ENCODE data around the gene TSEN2.

Gene TSEN2

GRCh38 chr3:12553921-12554391 is 69.7 kb downstream of the TSEN2 start:
- peak; percentile 48 for DNase-seq (ENCODE audit: low read depth)

GRCh38 chr3:12556314-12556689 is 72.0 kb downstream of the TSEN2 start:
- DNase-seq (ENCODE audit: low read depth) = no peak

GRCh38 chr3:12556690-12557472 is 72.6 kb downstream of the TSEN2 start, which contains the start of gene MKRN2:
MKRN2 (plus strand) TSS chr3:12557087; CDS start chr3:12557151, 64 bp downstream.
- DNase-seq (ENCODE audit: low read depth) = peak; percentile 85

- DNase-seq (ENCODE audit: low read depth) = peak; percentile 52
Observed at GRCh38 chr3:12557473-12558100, 73.3 kb downstream of the TSEN2 start.

- DNase-seq (ENCODE audit: low read depth) = peak; percentile 29
Observed at GRCh38 chr3:12558706-12559105, 74.4 kb downstream of the TSEN2 start.

- DNase-seq (ENCODE audit: low read depth) = no peak
Observed at GRCh38 chr3:12559520-12559919, 75.2 kb downstream of the TSEN2 start.

GRCh38 chr3:12560505-12561190 is 76.4 kb downstream of the TSEN2 start:
- DNase-seq (ENCODE audit: low read depth) = no peak

- no peak for DNase-seq (ENCODE audit: low read depth)
Observed at GRCh38 chr3:12561397-12561796, 77.1 kb downstream of the TSEN2 start.

GRCh38 chr3:12562451-12562850 is 78.2 kb downstream of the TSEN2 start:
- no peak for DNase-seq (ENCODE audit: low read depth)

- DNase-seq (ENCODE audit: low read depth) = no peak
Observed at GRCh38 chr3:12566976-12567375, 82.7 kb downstream of the TSEN2 start.

- DNase-seq (ENCODE audit: low read depth) = no peak
Observed at GRCh38 chr3:12568747-12569146, 84.5 kb downstream of the TSEN2 start.

GRCh38 chr3:12569836-12570235 is 85.6 kb downstream of the TSEN2 start:
- no peak for DNase-seq (ENCODE audit: low read depth)

- no peak for DNase-seq (ENCODE audit: low read depth)
Observed at GRCh38 chr3:12571986-12572385, 87.7 kb downstream of the TSEN2 start.

GRCh38 chr3:12574131-12574530 is 89.9 kb downstream of the TSEN2 start:
- DNase-seq (ENCODE audit: low read depth) = peak; percentile 26

- no peak for DNase-seq (ENCODE audit: low read depth)
Observed at GRCh38 chr3:12574661-12575060, 90.4 kb downstream of the TSEN2 start.

GRCh38 chr3:12577379-12577778 is 93.1 kb downstream of the TSEN2 start:
- no peak for DNase-seq (ENCODE audit: low read depth)

GRCh38 chr3:12578742-12579141 is 94.5 kb downstream of the TSEN2 start:
- DNase-seq (ENCODE audit: low read depth) = no peak

- DNase-seq (ENCODE audit: low read depth) = no peak
Observed at GRCh38 chr3:12579456-12579855, 95.2 kb downstream of the TSEN2 start.

- DNase-seq (ENCODE audit: low read depth) = peak; percentile 57
Observed at GRCh38 chr3:12579905-12580304, 95.6 kb downstream of the TSEN2 start.

GRCh38 chr3:12582730-12583129 is 98.5 kb downstream of the TSEN2 start:
- no peak for DNase-seq (ENCODE audit: low read depth)
